ENCODE measurements around the gene MTCH1.
A peak's percentile ranks its signal among the peaks of the same experiment; 100 is the strongest.

The MTCH1 gene

DNA sequence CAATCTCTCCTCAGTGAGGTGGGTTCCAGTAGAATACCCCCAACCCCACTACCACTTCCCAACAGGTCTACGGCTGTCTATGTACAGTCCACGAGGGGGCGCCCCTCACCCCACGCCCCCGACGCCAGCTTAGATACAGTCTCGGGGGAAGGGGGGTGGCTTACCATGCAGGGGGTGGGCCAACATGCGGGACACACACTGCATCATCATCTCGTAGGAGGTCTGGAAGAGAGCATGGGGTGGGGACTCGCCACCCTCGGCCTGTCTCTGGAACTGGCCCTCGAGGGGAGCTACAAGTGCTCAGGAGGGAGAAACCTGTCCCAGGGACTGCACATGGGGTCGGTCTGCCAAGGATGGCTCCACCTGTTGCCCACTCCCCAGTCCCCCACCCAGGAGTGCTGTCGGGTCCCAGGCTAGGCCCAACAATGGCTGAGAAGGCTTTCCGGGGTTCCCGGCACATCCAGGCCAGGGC lies 8.5 kb downstream of the MTCH1 start:
- no peaks in the 10 kb centered on the region for H3K27me3 ChIP-seq (ENCODE audit: insufficient read depth, low read length)
- H3K9me3 ChIP-seq (ENCODE audit: low read length) = no peaks in the 10 kb centered on the region
- H3K9ac ChIP-seq (ENCODE audit: low read length) = no peak overlapping the region
- H2AFZ ChIP-seq (ENCODE audit: low read length) = no peak overlapping the region
- peaks cover 9% of the 10 kb centered on the region for H3K79me2 ChIP-seq (ENCODE audit: insufficient read depth, low read length)
- no peak overlapping the region for H3K4me3 ChIP-seq (ENCODE audit: low read depth, low read length, poor library complexity, severe bottlenecking)
- no peak overlapping the region for H3K4me2 ChIP-seq (ENCODE audit: low read length)
- H3F3A ChIP-seq (ENCODE audit: insufficient read depth, low read length) = no peaks in the 10 kb centered on the region
- peaks cover 32% of the 10 kb centered on the region for H3K4me1 ChIP-seq (ENCODE audit: insufficient read depth, low read length, severe bottlenecking)
- no peaks in the 10 kb centered on the region for H3K9me2 ChIP-seq (ENCODE audit: low read depth, low read length)
- TF ChIP-seq, protein P1, sequence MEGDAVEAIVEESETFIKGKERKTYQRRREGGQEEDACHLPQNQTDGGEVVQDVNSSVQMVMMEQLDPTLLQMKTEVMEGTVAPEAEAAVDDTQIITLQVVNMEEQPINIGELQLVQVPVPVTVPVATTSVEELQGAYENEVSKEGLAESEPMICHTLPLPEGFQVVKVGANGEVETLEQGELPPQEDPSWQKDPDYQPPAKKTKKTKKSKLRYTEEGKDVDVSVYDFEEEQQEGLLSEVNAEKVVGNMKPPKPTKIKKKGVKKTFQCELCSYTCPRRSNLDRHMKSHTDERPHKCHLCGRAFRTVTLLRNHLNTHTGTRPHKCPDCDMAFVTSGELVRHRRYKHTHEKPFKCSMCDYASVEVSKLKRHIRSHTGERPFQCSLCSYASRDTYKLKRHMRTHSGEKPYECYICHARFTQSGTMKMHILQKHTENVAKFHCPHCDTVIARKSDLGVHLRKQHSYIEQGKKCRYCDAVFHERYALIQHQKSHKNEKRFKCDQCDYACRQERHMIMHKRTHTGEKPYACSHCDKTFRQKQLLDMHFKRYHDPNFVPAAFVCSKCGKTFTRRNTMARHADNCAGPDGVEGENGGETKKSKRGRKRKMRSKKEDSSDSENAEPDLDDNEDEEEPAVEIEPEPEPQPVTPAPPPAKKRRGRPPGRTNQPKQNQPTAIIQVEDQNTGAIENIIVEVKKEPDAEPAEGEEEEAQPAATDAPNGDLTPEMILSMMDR (IDR thresholded peaks at IDR 0.05; ENCODE audit: low read length) = peak; percentile 86
- TF ChIP-seq EZH2 (IDR thresholded peaks at IDR 0.05; ENCODE audit: borderline replicate concordance, low read length) = no peak
- no peaks in the 10 kb centered on the region for H4K20me1 ChIP-seq (ENCODE audit: insufficient read depth, low read length)
- no peak overlapping the region for H3K27ac ChIP-seq (ENCODE audit: low read depth, low read length, poor library complexity, severe bottlenecking)
- H3K36me3 ChIP-seq (ENCODE audit: insufficient read depth, low read length) = peaks cover 65% of the 10 kb centered on the region

DNA sequence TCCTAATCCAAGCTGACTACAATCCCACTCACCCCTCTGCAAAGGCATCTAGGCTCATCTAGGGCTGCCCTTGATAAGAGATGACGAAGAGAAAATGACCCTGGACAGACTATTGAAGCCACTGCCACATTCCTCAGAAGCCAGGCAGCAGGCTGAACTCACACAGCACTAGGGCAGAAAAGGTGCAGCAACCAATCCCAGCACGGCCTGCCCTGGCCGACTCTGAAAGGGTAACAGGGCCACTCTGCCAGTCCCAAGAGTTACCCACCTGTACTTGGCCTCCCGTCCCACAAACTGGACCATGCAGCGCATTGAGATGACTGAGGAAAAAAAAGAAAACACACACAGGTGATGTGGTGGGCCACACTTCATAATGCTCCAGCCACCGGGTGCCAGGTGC lies 9.1 kb downstream of the MTCH1 start:
- H3K9me3 ChIP-seq (ENCODE audit: low read length) = no peaks in the 10 kb centered on the region
- peaks cover 32% of the 10 kb centered on the region for H3K4me1 ChIP-seq (ENCODE audit: insufficient read depth, low read length, severe bottlenecking)
- H3F3A ChIP-seq (ENCODE audit: insufficient read depth, low read length) = no peaks in the 10 kb centered on the region
- H2AFZ ChIP-seq (ENCODE audit: low read length) = no peak overlapping the region
- H3K4me3 ChIP-seq (ENCODE audit: low read depth, low read length, poor library complexity, severe bottlenecking) = no peak overlapping the region
- TF ChIP-seq EZH2 (IDR thresholded peaks at IDR 0.05; ENCODE audit: borderline replicate concordance, low read length) = no peak
- TF ChIP-seq, protein P1 (IDR thresholded peaks at IDR 0.05; ENCODE audit: low read length) = no peak
- no peak overlapping the region for H3K4me2 ChIP-seq (ENCODE audit: low read length)
- H3K9me2 ChIP-seq (ENCODE audit: low read depth, low read length) = no peaks in the 10 kb centered on the region
- H3K27ac ChIP-seq (ENCODE audit: low read depth, low read length, poor library complexity, severe bottlenecking) = no peak overlapping the region
- peaks cover 71% of the 10 kb centered on the region for H3K36me3 ChIP-seq (ENCODE audit: insufficient read depth, low read length)
- H4K20me1 ChIP-seq (ENCODE audit: insufficient read depth, low read length) = no peaks in the 10 kb centered on the region
- no peaks in the 10 kb centered on the region for H3K27me3 ChIP-seq (ENCODE audit: insufficient read depth, low read length)
- no peak overlapping the region for H3K9ac ChIP-seq (ENCODE audit: low read length)
- H3K79me2 ChIP-seq (ENCODE audit: insufficient read depth, low read length) = peaks cover 7% of the 10 kb centered on the region

DNA sequence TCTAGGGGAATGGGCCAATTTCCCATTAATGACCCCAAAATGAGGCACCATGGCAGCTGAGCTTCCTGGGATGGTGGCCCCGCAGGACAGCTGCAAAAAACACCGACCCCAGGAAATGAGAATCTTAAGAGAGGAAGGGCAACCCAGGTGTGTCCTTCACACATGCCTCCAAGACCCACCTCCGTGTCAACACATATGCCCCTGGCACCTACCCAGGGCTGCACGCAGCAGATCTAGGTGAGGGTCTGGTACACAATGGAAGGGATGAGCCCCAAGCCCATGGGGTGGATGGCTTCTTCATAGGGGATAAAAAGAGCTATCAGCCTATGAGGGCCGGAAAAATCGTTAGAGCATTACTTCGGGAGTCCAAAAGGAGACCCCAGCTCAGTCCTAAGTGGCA lies 9.5 kb downstream of the MTCH1 start:
- Histone ChIP-seq H3K4me1 (ENCODE audit: insufficient read depth, low read length, severe bottlenecking) (peaks cover 27% of the 10 kb centered on the region), H3K4me3 (ENCODE audit: low read depth, low read length, poor library complexity, severe bottlenecking) (no peak overlapping the region), H2AFZ (ENCODE audit: low read length) (no peak overlapping the region), H4K20me1 (ENCODE audit: insufficient read depth, low read length) (no peaks in the 10 kb centered on the region), H3K9me3 (ENCODE audit: low read length) (no peaks in the 10 kb centered on the region), H3K27ac (ENCODE audit: low read depth, low read length, poor library complexity, severe bottlenecking) (no peak overlapping the region), H3F3A (ENCODE audit: insufficient read depth, low read length) (no peaks in the 10 kb centered on the region), H3K9ac (ENCODE audit: low read length) (no peak overlapping the region), H3K36me3 (ENCODE audit: insufficient read depth, low read length) (peaks cover 75% of the 10 kb centered on the region), H3K79me2 (ENCODE audit: insufficient read depth, low read length) (peaks cover 6% of the 10 kb centered on the region), H3K27me3 (ENCODE audit: insufficient read depth, low read length) (no peaks in the 10 kb centered on the region), H3K4me2 (ENCODE audit: low read length) (no peak overlapping the region), H3K9me2 (ENCODE audit: low read depth, low read length) (no peaks in the 10 kb centered on the region)
- TF ChIP-seq EZH2 (IDR thresholded peaks at IDR 0.05; ENCODE audit: borderline replicate concordance, low read length) = no peak
- TF ChIP-seq, protein P1 (IDR thresholded peaks at IDR 0.05; ENCODE audit: low read length) = no peak

Data from OCI-LY1 (cell line).